Kidney epithelial cell (primary cell): Measurements from ENCODE around the gene SLC41A3. TPM values are rescaled to one million over a fixed set of nuclear protein-coding genes. Genes with fewer than 3 reads are reported as not detected.
"Not testable (repeated sequence)": the region's sequence is repeated elsewhere in the genome, so short reads cannot be mapped to it uniquely, and the experiment has no call there.

Source experiments
- DNase-seq: peaks from one replicate; pipeline ENCODE4 v3.0.0-alpha.2; 2010; ENCODE audit warnings: low read depth
- H3K27me3 ChIP-seq: 2 replicates; pipeline ENCODE4 v1.6.0; 2011; ENCODE audit warnings: low read length; ENCODE audit not compliant: control insufficient read depth, insufficient read depth
- H3K36me3 ChIP-seq: 2 replicates; pipeline ENCODE4 v1.5.1; 2011; ENCODE audit warnings: low read length; ENCODE audit not compliant: control insufficient read depth, insufficient read depth
- H3K4me3 ChIP-seq: 2 replicates; pipeline ENCODE4 v1.5.1; 2011; ENCODE audit warnings: low read depth, mild to moderate bottlenecking, control low read depth, low read length
- total RNA-seq: library from RNA; depleted of rRNA; stranded (reverse); fragments of >200 nt; gene quantifications from 2 replicates; pipeline ENCODE4 v1.2.3, GENCODE V29; 2015
- TF ChIP-seq, protein P1 (sequence below): IDR thresholded peaks from 2 replicates; pipeline ENCODE4 v1.5.1; 2011; ENCODE audit warnings: mild to moderate bottlenecking, moderate library complexity, low read length, control low read depth, inconsistent platforms; ENCODE audit not compliant: insufficient read depth, poor library complexity, severe bottlenecking

Gene SLC41A3
- total RNA-seq, 1 donor from 2014 or later, result 74.9 TPM

DNA sequence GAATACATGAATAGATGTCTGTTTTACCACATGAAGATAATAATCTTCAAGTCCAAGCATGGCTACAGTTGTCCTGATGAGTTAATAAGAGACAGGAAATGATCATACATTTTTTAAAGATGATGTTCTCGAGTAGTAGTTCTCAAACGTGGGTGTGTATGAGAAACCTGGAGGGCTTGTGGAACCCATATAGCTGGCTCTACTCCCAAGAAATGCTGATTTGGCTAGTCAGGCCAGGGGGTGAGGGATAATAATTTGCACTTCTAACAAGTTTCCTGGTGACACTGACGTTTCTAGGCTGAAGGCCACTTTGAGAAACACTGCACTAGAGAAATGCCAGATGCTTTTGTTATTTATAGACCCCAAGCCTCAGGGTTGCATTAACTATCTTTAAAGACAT is 78.0 kb downstream of the SLC41A3 start:
- no peaks in the 10 kb centered on the region for H3K27me3 ChIP-seq
- TF ChIP-seq, protein P1, sequence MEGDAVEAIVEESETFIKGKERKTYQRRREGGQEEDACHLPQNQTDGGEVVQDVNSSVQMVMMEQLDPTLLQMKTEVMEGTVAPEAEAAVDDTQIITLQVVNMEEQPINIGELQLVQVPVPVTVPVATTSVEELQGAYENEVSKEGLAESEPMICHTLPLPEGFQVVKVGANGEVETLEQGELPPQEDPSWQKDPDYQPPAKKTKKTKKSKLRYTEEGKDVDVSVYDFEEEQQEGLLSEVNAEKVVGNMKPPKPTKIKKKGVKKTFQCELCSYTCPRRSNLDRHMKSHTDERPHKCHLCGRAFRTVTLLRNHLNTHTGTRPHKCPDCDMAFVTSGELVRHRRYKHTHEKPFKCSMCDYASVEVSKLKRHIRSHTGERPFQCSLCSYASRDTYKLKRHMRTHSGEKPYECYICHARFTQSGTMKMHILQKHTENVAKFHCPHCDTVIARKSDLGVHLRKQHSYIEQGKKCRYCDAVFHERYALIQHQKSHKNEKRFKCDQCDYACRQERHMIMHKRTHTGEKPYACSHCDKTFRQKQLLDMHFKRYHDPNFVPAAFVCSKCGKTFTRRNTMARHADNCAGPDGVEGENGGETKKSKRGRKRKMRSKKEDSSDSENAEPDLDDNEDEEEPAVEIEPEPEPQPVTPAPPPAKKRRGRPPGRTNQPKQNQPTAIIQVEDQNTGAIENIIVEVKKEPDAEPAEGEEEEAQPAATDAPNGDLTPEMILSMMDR, result no peak
- no peak overlapping the region for H3K4me3 ChIP-seq
- DNase-seq, result no peak
- H3K36me3 ChIP-seq, result no peaks in the 10 kb centered on the region

GRCh38 chr3:126004692-126005091 is 79.2 kb downstream of the SLC41A3 start:
- Histone ChIP-seq H3K4me3 (no peak overlapping the region), H3K36me3 (no peaks in the 10 kb centered on the region), H3K27me3 (no peaks in the 10 kb centered on the region)
- TF ChIP-seq, protein P1, result no peak
- no peak for DNase-seq

GRCh38 chr3:126004217-126004616 is 79.7 kb downstream of the SLC41A3 start:
- Histone ChIP-seq H3K36me3 (no peaks in the 10 kb centered on the region), H3K27me3 (no peaks in the 10 kb centered on the region), H3K4me3 (no peak overlapping the region)
- no peak for DNase-seq
- TF ChIP-seq, protein P1, result no peak

GRCh38 chr3:126003447-126004190 is 80.3 kb downstream of the SLC41A3 start:
- Histone ChIP-seq H3K27me3 (no peaks in the 10 kb centered on the region), H3K4me3 (no peak overlapping the region), H3K36me3 (no peaks in the 10 kb centered on the region)
- no peak for DNase-seq
- TF ChIP-seq, protein P1, result no peak

DNA sequence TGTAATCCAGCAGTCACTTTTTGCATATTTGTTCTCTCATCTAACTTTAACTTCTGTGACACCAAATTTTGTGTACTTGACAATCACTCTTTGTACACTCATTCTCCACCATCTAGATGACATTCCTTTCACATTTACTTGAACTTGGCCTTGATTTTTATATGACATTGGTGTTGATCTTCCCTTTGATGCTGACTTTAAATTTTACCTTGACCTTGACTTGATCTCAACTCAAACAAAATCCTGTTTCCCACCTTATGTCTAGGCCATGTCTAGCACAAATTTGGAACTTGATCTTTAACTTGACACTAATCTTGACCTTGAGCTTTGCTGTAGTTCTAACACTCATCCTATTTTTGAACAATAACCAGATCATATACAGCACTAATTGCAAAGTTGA is 81.7 kb downstream of the SLC41A3 start:
- no peak for DNase-seq
- no peaks in the 10 kb centered on the region for H3K27me3 ChIP-seq
- TF ChIP-seq, protein P1, result no peak

DNA sequence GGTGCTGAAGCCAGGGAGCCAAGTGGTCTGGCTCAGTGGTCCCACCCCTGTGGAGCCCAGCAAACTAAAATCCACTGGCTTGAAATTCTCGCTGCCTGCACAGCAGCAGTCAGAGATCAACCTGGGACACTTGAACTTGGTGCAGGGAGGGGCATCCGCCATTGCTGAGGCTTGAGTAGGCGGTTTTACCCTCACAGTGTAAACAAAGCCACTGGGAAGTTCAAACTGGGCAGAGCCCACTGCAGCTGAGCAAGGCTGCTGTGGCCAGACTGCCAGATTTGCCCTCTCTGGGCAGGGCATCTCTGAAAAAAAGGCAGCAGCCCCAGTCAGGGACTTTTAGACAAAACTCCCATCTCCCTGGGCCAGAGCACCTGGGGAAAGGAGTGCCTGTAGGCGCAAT is 87.2 kb downstream of the SLC41A3 start:
- not testable (repeated sequence) for H3K36me3 ChIP-seq, DNase-seq, H3K27me3 ChIP-seq, H3K4me3 ChIP-seq

More for the DNA sequence above, 81.7 kb downstream of the SLC41A3 start:
- Histone ChIP-seq H3K4me3 (no peak overlapping the region), H3K36me3 (no peaks in the 10 kb centered on the region)
